Hepatocyte (in vitro differentiated cells): Measurements from ENCODE around the gene ZNF766. TPM values are rescaled to one million over a fixed set of nuclear protein-coding genes. Genes with fewer than 3 reads are reported as not detected.
A peak's percentile ranks its signal among the peaks of the same experiment; 100 is the strongest.

Experiments used
- DNase-seq: peaks from one replicate; pipeline ENCODE4 v3.0.0-alpha.2; 2016; ENCODE audit warnings: low spot score
- H2AFZ ChIP-seq: fragments of 200-600 bp; sonication (generic); 2 replicates; pipeline ENCODE4 v1.6.0; 2016; ENCODE audit warnings: antibody characterized with exemption, mild to moderate bottlenecking
- H3K27ac ChIP-seq: fragments of 200-600 bp; sonication (generic); 2 replicates; pipeline ENCODE4 v1.5.1; 2016; ENCODE audit warnings: mild to moderate bottlenecking
- H3K27me3 ChIP-seq: fragments of 200-600 bp; sonication (generic); 2 replicates; pipeline ENCODE4 v1.6.1; 2016
- H3K36me3 ChIP-seq: fragments of 200-600 bp; sonication (generic); replicated peaks from 2 replicates; pipeline ENCODE4 v1.5.1; 2016; ENCODE audit warnings: low read depth; ENCODE audit not compliant: insufficient read depth
- H3K4me1 ChIP-seq: fragments of 200-600 bp; sonication (generic); 2 replicates; pipeline ENCODE4 v1.5.1; 2016; ENCODE audit warnings: mild to moderate bottlenecking, moderate library complexity; ENCODE audit not compliant: insufficient read depth
- H3K4me2 ChIP-seq: fragments of 200-600 bp; sonication (generic); 2 replicates; pipeline ENCODE4 v1.6.0; 2016
- H3K4me3 ChIP-seq: fragments of 200-600 bp; sonication (generic); 2 replicates; pipeline ENCODE4 v1.5.1; 2016; ENCODE audit warnings: mild to moderate bottlenecking
- H3K79me2 ChIP-seq: fragments of 200-600 bp; sonication (generic); 2 replicates; pipeline ENCODE4 v1.6.0; 2017; ENCODE audit warnings: mild to moderate bottlenecking
- H3K9me2 ChIP-seq: fragments of 200-600 bp; sonication (generic); replicated peaks from 2 replicates; pipeline ENCODE4 v1.6.0; 2017; ENCODE audit warnings: mild to moderate bottlenecking; ENCODE audit not compliant: insufficient read depth
- H3K9me3 ChIP-seq: fragments of 200-600 bp; sonication (generic); 2 replicates; pipeline ENCODE4 v1.5.1; 2016; ENCODE audit warnings: low read depth, mild to moderate bottlenecking
- H4K20me1 ChIP-seq: fragments of 200-600 bp; sonication (generic); 2 replicates; pipeline ENCODE4 v1.6.0; 2016; ENCODE audit warnings: mild to moderate bottlenecking; ENCODE audit not compliant: insufficient read depth, poor library complexity, severe bottlenecking
- EZH2 ChIP-seq: fragments of 200-600 bp; sonication (generic); IDR thresholded peaks from 2 replicates; pipeline ENCODE4 v1.6.1; 2016; ENCODE audit warnings: antibody characterized with exemption, mild to moderate bottlenecking, borderline replicate concordance
- EZH2phosphoT487 ChIP-seq: fragments of 200-600 bp; sonication (generic); IDR thresholded peaks from one replicate; pipeline ENCODE4 v1.6.1; 2018; ENCODE audit warnings: antibody characterized with exemption, mild to moderate bottlenecking, low read depth, moderate library complexity; ENCODE audit not compliant: unreplicated experiment, severe bottlenecking
- WGBS: methylation state at CpG from one replicate; pipeline ENCODE4 v1.1.6; 2016; ENCODE audit warnings: low lambda C conversion rate; ENCODE audit errors: missing lambda C conversion rate; 5-methylcytosine and 5-hydroxymethylcytosine counted together
- polyA plus RNA-seq: library from polyadenylated mRNA; unstranded; fragments of >200 nt; fragmentation: Nextera tagmentation; extraction: Ambion mirVana; gene quantifications from 2 replicates; pipeline ENCODE4 v1.2.1, GENCODE V29; 2016
- total RNA-seq: library from RNA; depleted of rRNA; stranded (reverse); fragments of >200 nt; gene quantifications from 2 replicates; pipeline ENCODE4 v1.2.3, GENCODE V29; 2014
- TF ChIP-seq, protein P1 (sequence below): fragments of 200-600 bp; sonication (generic); IDR thresholded peaks from 2 replicates; pipeline ENCODE4 v1.5.1; 2016; ENCODE audit warnings: antibody characterized with exemption, mild to moderate bottlenecking; ENCODE audit not compliant: poor library complexity

ZNF766 gene
- total and polyA plus RNA-seq, 2 experiments from 2014 or later: 11.4 to 11.6 TPM

DNA sequence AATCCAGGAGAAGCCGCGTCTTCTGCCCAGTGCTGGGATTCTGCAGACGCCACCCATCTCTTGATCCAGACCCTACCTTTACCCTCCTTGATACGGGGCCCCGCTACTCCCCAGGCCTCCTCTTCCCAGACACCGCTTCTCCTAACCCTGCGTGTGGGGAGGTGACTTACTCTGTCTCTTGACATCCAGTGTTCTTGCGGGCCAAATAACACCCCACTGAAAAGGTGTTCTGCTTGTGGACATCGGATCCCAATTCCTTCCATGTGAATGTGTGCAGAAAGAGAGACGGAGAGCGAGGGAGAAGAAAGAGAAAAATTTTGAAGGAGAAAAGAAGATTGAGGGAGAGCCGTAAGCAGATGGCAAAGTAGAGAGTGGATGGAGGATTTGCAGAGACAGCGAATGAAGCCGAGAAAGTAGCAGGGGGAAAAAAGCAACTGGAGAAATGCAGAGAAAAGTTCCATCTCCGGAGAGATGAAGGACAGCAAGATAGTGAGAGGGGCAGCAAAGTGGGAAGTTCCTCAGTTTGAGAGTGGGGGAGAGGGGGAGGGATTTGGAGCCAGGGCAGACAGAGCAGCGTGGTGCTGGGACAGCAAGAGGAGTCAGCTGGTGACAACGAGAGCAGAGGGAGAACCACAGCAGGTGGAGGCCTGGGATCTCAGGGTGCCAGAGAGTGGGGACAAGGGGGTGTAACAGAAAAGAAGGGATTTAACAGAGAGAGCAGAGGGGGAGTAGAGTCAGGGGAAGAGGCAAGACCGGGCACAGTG, 28.4 kb downstream of the ZNF766 start:
- peaks cover 24% of the 10 kb centered on the region for H3K79me2 ChIP-seq
- WGBS: 14% methylated on average over 18 of the region's 18 CpGs
- H3K4me1 ChIP-seq: peaks cover 13% of the 10 kb centered on the region
- H3K27me3 ChIP-seq: no peaks in the 10 kb centered on the region
- H3K4me3 ChIP-seq: peak overlapping the region; percentile 100
- TF ChIP-seq EZH2 (no peak), EZH2phosphoT487 (no peak)
- TF ChIP-seq, protein P1, sequence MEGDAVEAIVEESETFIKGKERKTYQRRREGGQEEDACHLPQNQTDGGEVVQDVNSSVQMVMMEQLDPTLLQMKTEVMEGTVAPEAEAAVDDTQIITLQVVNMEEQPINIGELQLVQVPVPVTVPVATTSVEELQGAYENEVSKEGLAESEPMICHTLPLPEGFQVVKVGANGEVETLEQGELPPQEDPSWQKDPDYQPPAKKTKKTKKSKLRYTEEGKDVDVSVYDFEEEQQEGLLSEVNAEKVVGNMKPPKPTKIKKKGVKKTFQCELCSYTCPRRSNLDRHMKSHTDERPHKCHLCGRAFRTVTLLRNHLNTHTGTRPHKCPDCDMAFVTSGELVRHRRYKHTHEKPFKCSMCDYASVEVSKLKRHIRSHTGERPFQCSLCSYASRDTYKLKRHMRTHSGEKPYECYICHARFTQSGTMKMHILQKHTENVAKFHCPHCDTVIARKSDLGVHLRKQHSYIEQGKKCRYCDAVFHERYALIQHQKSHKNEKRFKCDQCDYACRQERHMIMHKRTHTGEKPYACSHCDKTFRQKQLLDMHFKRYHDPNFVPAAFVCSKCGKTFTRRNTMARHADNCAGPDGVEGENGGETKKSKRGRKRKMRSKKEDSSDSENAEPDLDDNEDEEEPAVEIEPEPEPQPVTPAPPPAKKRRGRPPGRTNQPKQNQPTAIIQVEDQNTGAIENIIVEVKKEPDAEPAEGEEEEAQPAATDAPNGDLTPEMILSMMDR: no peak
- DNase-seq: no peak
- peak overlapping the region; percentile 100 for H3K27ac ChIP-seq
- H4K20me1 ChIP-seq: no peaks in the 10 kb centered on the region
- H3K9me3 ChIP-seq: peaks cover 26% of the 10 kb centered on the region
- H3K9me2 ChIP-seq: no peaks in the 10 kb centered on the region
- peaks cover 11% of the 10 kb centered on the region for H3K36me3 ChIP-seq
- H2AFZ ChIP-seq: peak overlapping the region; percentile 100
- H3K4me2 ChIP-seq: peak overlapping the region; percentile 91

DNA sequence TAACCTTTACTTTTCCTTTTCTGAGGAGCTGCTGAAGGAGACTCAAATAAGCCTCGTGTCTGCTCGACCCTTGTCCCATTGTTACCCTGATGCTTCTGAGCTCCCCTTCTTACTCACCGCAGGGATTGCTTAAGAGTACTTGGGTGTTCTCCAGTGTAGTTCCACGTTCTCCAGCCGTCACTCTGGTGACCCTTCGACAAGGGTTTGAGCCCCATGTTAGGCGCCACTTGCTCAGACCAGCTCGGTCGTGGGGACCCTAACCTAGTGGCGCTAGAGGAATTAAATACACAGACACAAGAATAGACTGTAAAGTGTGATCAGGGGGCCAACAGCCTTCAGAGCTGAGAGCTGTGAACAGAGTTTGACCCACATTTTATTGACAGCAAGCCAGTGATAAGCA, 37.9 kb downstream of the ZNF766 start:
- Histone ChIP-seq H2AFZ (no peak overlapping the region), H3K79me2 (no peaks in the 10 kb centered on the region), H3K4me1 (no peaks in the 10 kb centered on the region), H3K36me3 (peaks cover 21% of the 10 kb centered on the region), H3K9me3 (peaks cover 58% of the 10 kb centered on the region), H3K27ac (no peak overlapping the region), H3K4me2 (no peak overlapping the region), H3K27me3 (no peaks in the 10 kb centered on the region), H4K20me1 (no peaks in the 10 kb centered on the region), H3K4me3 (no peak overlapping the region), H3K9me2 (no peaks in the 10 kb centered on the region)
- 97% methylated on average over 10 of the region's 10 CpGs for WGBS
- TF ChIP-seq, protein P1: no peak
- TF ChIP-seq EZH2 (no peak), EZH2phosphoT487 (no peak)
- no peak for DNase-seq

DNA sequence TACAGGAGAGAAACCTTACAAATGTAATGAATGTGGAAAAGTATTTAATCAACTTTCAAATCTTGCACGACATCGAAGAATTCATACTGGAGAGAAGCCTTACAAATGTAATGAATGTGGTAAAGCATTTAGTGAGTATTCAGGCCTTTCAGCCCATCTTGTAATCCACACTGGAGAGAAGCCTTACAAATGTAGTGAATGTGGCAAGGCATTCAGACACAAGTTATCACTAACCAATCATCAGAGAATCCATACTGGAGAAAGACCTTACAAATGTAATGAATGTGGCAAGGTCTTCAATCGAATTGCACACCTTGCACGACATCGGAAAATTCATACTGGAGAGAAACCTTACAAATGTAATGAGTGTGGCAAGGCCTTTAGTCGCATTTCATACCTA, 53.0 kb downstream of the ZNF766 start:
- no peak overlapping the region for H3K27ac ChIP-seq
- DNase-seq: no peak
- no peak for TF ChIP-seq EZH2
- TF ChIP-seq, protein P1: no peak
- no peak for TF ChIP-seq EZH2phosphoT487
- no peaks in the 10 kb centered on the region for H3K79me2 ChIP-seq
- H3K9me3 ChIP-seq: peaks cover 92% of the 10 kb centered on the region
- H3K9me2 ChIP-seq: no peaks in the 10 kb centered on the region
- WGBS: 97% methylated on average over 6 of the region's 6 CpGs
- no peak overlapping the region for H2AFZ ChIP-seq
- no peak overlapping the region for H3K4me2 ChIP-seq
- H3K27me3 ChIP-seq: no peaks in the 10 kb centered on the region
- H3K4me1 ChIP-seq: no peaks in the 10 kb centered on the region
- H4K20me1 ChIP-seq: no peaks in the 10 kb centered on the region
- peak overlapping the region; percentile 26 for H3K4me3 ChIP-seq
- H3K36me3 ChIP-seq: peaks cover 41% of the 10 kb centered on the region
